ENCODE results near the gene TMEM44. TPM values are rescaled to one million over a fixed set of nuclear protein-coding genes. Genes with fewer than 3 reads are reported as not detected.

The TMEM44 gene
- total and polyA plus RNA-seq, 2 of the 4 experiments (the other 2 are of a cell fraction) = 9.7 to 24.2 TPM

GRCh38 chr3:194539498-194539897 is 93.7 kb downstream of the TMEM44 start:
- Histone ChIP-seq H3K36me3 (ENCODE audit: control insufficient read depth, insufficient read depth, low read length) (no peaks in the 10 kb centered on the region), H3K4ac (ENCODE audit: low read depth, low read length) (no peak overlapping the region), H3K9ac (ENCODE audit: low read depth, low read length) (no peak overlapping the region), H3K14ac (replicated peaks; ENCODE audit: low read depth, low read length) (no peak overlapping the region), H3K27me3 (ENCODE audit: control insufficient read depth, insufficient read depth, low read length) (no peaks in the 10 kb centered on the region), H3K79me1 (ENCODE audit: low read depth in 1 of 2, low read length in 2 of 2) (no peaks in the 10 kb centered on the region), H4K8ac (ENCODE audit: low read depth in 2 of 2, low read length in 2 of 2) (no peak overlapping the region), H2AFZ (replicated peaks; ENCODE audit: low read length, poor library complexity) (no peak overlapping the region), H3K27ac (ENCODE audit: insufficient read depth, low read length) (no peak overlapping the region), H3K23ac (ENCODE audit: low read depth, low read length) (no peak overlapping the region), H3K4me1 (ENCODE audit: control insufficient read depth, insufficient read depth, low read length) (peaks cover 11% of the 10 kb centered on the region), H2BK15ac (ENCODE audit: low read depth, low read length) (no peak overlapping the region), H3K18ac (ENCODE audit: low read depth, low read length) (no peak overlapping the region), H3K9me3 (ENCODE audit: control insufficient read depth, insufficient read depth, low read length) (peaks cover 4% of the 10 kb centered on the region), H3K9me1 (ENCODE audit: insufficient read depth, low read length) (peaks cover 15% of the 10 kb centered on the region; the same call in 1 of the 2 replicates), H3K56ac (ENCODE audit: extremely low read depth, insufficient read depth, low read length) (no peak overlapping the region), H2BK20ac (ENCODE audit: low read depth, low read length) (no peak overlapping the region), H3K4me3 (ENCODE audit: insufficient read depth, low read depth, low read length) (no peak overlapping the region), H4K5ac (ENCODE audit: low read depth, low read length) (no peak overlapping the region), H2AK9ac (replicated peaks; ENCODE audit: low read depth, low read length, poor library complexity) (no peak overlapping the region), H3K4me2 (ENCODE audit: low read depth, low read length) (no peak overlapping the region), H2BK120ac (ENCODE audit: low read depth, low read length) (no peak overlapping the region), H4K20me1 (ENCODE audit: insufficient read depth, low read length) (no peaks in the 10 kb centered on the region), H2AK5ac (ENCODE audit: low read depth, low read length) (peak overlapping the region; percentile 40; the same call in 1 of the 2 replicates), H2BK5ac (ENCODE audit: low read depth, low read length, poor library complexity, severe bottlenecking) (no peak overlapping the region), H4K91ac (ENCODE audit: insufficient read depth, low read depth, low read length) (no peak overlapping the region)
- no peak for ATAC-seq (ENCODE audit: low read depth)
- no TSS peak for BruUV-seq (replicated peaks)
- no peak for TF ChIP-seq CEBPB (IDR thresholded peaks at IDR 0.05; ENCODE audit: low read depth, low read length)
- no peak for TF ChIP-seq RAD21 (IDR thresholded peaks at IDR 0.05; ENCODE audit: low read length)
- TF ChIP-seq, protein P1, sequence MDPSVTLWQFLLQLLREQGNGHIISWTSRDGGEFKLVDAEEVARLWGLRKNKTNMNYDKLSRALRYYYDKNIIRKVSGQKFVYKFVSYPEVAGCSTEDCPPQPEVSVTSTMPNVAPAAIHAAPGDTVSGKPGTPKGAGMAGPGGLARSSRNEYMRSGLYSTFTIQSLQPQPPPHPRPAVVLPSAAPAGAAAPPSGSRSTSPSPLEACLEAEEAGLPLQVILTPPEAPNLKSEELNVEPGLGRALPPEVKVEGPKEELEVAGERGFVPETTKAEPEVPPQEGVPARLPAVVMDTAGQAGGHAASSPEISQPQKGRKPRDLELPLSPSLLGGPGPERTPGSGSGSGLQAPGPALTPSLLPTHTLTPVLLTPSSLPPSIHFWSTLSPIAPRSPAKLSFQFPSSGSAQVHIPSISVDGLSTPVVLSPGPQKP (IDR thresholded peaks at IDR 0.05; ENCODE audit: borderline replicate concordance, low read depth, low read length) = no peak
- no peak for TF ChIP-seq MAZ (IDR thresholded peaks at IDR 0.05; ENCODE audit: borderline replicate concordance, low read depth, low read length)
- no peak for TF ChIP-seq FOS (IDR thresholded peaks at IDR 0.05; ENCODE audit: low read depth, low read length)
- TF ChIP-seq CHD1 (IDR thresholded peaks at IDR 0.05; ENCODE audit: low read depth, low read length) = no peak
- no peak for TF ChIP-seq USF2 (IDR thresholded peaks at IDR 0.05; ENCODE audit: low read depth, low read length)
- ChIA-PET POLR2A (ENCODE audit: unreplicated experiment) (no interaction called here), CTCF (no interaction called here)
- intact Hi-C loops (cut with micrococcal nuclease) (no loop called here), in situ Hi-C loops (cut with MboI; ENCODE audit: low sequenced_read_pairs) (no loop called here), dilution Hi-C loops (cut with HindIII; ENCODE audit: low sequenced_read_pairs, unreplicated experiment) (no loop called here)
- no peak for DNase-seq
- no CpG with 5 or more reads among the region's 3 CpGs for WGBS, 2 experiments (ENCODE audit: extremely low coverage in 2 of 2, insufficient read length in 1 of 2)
